ENCODE data around the gene DDB1. TPM values are rescaled to one million over a fixed set of nuclear protein-coding genes. Genes with fewer than 3 reads are reported as not detected.

The DDB1 gene
- total and polyA plus RNA-seq, 2 of the 13 experiments (the other 11 are each of a cell fraction or from before 2014, with no cell fraction given), result 217 to 266 TPM

GRCh38 chr11:61332797-61333549 lies at the start of gene DDB1, which contains the start of gene TKFC (continued):
- TF ChIP-seq ZXDC (CRISPR knock-in tag; IDR thresholded peaks at IDR 0.05) (peak; percentile 66; the same call in 1 of the 2 replicates), U2AF1 (optimal IDR thresholded peaks at IDR 0.05; ENCODE audit: low read depth, low read length) (no peak), ZFP36L1 (CRISPR knock-in tag; IDR thresholded peaks at IDR 0.05) (no peak; the same call in 1 of the 2 replicates), ATF7 (IDR thresholded peaks at IDR 0.05) (no peak), ATF7 (CRISPR knock-in tag; IDR thresholded peaks at IDR 0.05) (no peak), IRX3 (CRISPR knock-in tag; IDR thresholded peaks at IDR 0.05; ENCODE audit: borderline replicate concordance, low read depth) (peak; percentile 85), ZNF451 (CRISPR knock-in tag; IDR thresholded peaks at IDR 0.05) (peak; percentile 72; the same call in 1 of the 2 replicates), ETV5 (CRISPR knock-in tag; IDR thresholded peaks at IDR 0.05; ENCODE audit: borderline replicate concordance) (no peak; the same call in 1 of the 2 replicates), PTBP1 (IDR thresholded peaks at IDR 0.05; ENCODE audit: low read depth, low read length, poor library complexity, severe bottlenecking) (no peak), FOSL1 (CRISPR knock-in tag; IDR thresholded peaks at IDR 0.05; ENCODE audit: borderline replicate concordance) (0 out of 2 replicates have a peak, but pooled peaks have one; percentile 2), TAF15 (IDR thresholded peaks at IDR 0.05; ENCODE audit: low read depth, low read length, poor library complexity, severe bottlenecking) (peak; percentile 4), FOXC1 (CRISPR knock-in tag; IDR thresholded peaks at IDR 0.05; ENCODE audit: borderline replicate concordance) (peak; percentile 91)
- TF ChIP-seq, protein P1, sequence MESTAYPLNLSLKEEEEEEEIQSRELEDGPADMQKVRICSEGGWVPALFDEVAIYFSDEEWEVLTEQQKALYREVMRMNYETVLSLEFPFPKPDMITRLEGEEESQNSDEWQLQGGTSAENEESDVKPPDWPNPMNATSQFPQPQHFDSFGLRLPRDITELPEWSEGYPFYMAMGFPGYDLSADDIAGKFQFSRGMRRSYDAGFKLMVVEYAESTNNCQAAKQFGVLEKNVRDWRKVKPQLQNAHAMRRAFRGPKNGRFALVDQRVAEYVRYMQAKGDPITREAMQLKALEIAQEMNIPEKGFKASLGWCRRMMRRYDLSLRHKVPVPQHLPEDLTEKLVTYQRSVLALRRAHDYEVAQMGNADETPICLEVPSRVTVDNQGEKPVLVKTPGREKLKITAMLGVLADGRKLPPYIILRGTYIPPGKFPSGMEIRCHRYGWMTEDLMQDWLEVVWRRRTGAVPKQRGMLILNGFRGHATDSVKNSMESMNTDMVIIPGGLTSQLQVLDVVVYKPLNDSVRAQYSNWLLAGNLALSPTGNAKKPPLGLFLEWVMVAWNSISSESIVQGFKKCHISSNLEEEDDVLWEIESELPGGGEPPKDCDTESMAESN (CRISPR knock-in tag; conservative IDR thresholded peaks at IDR 0.05), result peak; percentile 91
- TF ChIP-seq, protein P2, sequence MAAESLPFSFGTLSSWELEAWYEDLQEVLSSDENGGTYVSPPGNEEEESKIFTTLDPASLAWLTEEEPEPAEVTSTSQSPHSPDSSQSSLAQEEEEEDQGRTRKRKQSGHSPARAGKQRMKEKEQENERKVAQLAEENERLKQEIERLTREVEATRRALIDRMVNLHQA (CRISPR knock-in tag; IDR thresholded peaks at IDR 0.05), result no peak
- TF ChIP-seq, protein P3, sequence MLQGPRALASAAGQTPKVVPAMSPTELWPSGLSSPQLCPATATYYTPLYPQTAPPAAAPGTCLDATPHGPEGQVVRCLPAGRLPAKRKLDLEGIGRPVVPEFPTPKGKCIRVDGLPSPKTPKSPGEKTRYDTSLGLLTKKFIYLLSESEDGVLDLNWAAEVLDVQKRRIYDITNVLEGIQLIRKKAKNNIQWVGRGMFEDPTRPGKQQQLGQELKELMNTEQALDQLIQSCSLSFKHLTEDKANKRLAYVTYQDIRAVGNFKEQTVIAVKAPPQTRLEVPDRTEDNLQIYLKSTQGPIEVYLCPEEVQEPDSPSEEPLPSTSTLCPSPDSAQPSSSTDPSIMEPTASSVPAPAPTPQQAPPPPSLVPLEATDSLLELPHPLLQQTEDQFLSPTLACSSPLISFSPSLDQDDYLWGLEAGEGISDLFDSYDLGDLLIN (CRISPR knock-in tag; IDR thresholded peaks at IDR 0.05; ENCODE audit: borderline replicate concordance), result peak; percentile 11; the same call in 1 of the 2 replicates
- TF ChIP-seq, protein P4, sequence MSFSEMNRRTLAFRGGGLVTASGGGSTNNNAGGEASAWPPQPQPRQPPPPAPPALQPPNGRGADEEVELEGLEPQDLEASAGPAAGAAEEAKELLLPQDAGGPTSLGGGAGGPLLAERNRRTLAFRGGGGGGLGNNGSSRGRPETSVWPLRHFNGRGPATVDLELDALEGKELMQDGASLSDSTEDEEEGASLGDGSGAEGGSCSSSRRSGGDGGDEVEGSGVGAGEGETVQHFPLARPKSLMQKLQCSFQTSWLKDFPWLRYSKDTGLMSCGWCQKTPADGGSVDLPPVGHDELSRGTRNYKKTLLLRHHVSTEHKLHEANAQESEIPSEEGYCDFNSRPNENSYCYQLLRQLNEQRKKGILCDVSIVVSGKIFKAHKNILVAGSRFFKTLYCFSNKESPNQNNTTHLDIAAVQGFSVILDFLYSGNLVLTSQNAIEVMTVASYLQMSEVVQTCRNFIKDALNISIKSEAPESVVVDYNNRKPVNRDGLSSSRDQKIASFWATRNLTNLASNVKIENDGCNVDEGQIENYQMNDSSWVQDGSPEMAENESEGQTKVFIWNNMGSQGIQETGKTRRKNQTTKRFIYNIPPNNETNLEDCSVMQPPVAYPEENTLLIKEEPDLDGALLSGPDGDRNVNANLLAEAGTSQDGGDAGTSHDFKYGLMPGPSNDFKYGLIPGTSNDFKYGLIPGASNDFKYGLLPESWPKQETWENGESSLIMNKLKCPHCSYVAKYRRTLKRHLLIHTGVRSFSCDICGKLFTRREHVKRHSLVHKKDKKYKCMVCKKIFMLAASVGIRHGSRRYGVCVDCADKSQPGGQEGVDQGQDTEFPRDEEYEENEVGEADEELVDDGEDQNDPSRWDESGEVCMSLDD (CRISPR knock-in tag; IDR thresholded peaks at IDR 0.05; ENCODE audit: borderline replicate concordance), result peak; percentile 65; the same call in 1 of the 2 replicates
